HG03064 (cell line): ENCODE data around the gene DAPL1.

Experiments
- ATAC-seq: cut with Tn5 transposase; IDR thresholded peaks from one replicate; pipeline ENCODE4 v1.9.1; 2021; ENCODE audit warnings: low read depth; ENCODE audit not compliant: unreplicated experiment

DAPL1 gene

GRCh38 chr2:158795195-158795924, at the start of gene DAPL1:
Gene DAPL1, plus strand, starts transcription at chr2:158795317. Its CDS starts 56 bp downstream, at chr2:158795373.
- no peak for ATAC-seq

- no peak for ATAC-seq
These were observed 49.2 kb upstream of the DAPL1 start for GRCh38 chr2:158745866-158746382.

GRCh38 chr2:158746488-158746887, 48.6 kb upstream of the DAPL1 start:
- no peak for ATAC-seq

GRCh38 chr2:158747281-158747680, 47.8 kb upstream of the DAPL1 start:
- no peak for ATAC-seq

GRCh38 chr2:158748926-158749590, 46.1 kb upstream of the DAPL1 start:
- ATAC-seq: no peak

GRCh38 chr2:158750458-158751125, 44.5 kb upstream of the DAPL1 start:
- no peak for ATAC-seq

GRCh38 chr2:158753641-158754611, 41.2 kb upstream of the DAPL1 start:
- ATAC-seq: no peak

- no peak for ATAC-seq
These were observed 39.6 kb upstream of the DAPL1 start for GRCh38 chr2:158755310-158756087.

- ATAC-seq: no peak
These were observed 38.8 kb upstream of the DAPL1 start for GRCh38 chr2:158756331-158756730.

- no peak for ATAC-seq
These were observed 38.1 kb upstream of the DAPL1 start for GRCh38 chr2:158756976-158757375.

- no peak for ATAC-seq
These were observed 34.2 kb upstream of the DAPL1 start for GRCh38 chr2:158760887-158761286.

GRCh38 chr2:158761621-158762020, 33.5 kb upstream of the DAPL1 start:
- no peak for ATAC-seq

- no peak for ATAC-seq
These were observed 32.8 kb upstream of the DAPL1 start for GRCh38 chr2:158762336-158762735.

GRCh38 chr2:158766524-158766923, 28.6 kb upstream of the DAPL1 start:
- ATAC-seq: no peak

GRCh38 chr2:158772306-158773078, 22.6 kb upstream of the DAPL1 start:
- ATAC-seq: no peak

GRCh38 chr2:158773121-158773520, 22.0 kb upstream of the DAPL1 start:
- no peak for ATAC-seq

- no peak for ATAC-seq
These were observed 20.4 kb upstream of the DAPL1 start for GRCh38 chr2:158774681-158775080.

- ATAC-seq: no peak
These were observed 19.7 kb upstream of the DAPL1 start for GRCh38 chr2:158775273-158776027.
